Medulla oblongata (tissue), 1 donor: ENCODE results near the gene EDIL3.
A peak's percentile ranks its signal among the peaks of the same experiment; 100 is the strongest.
"Not testable (repeated sequence)": the region's sequence is repeated elsewhere in the genome, so short reads cannot be mapped to it uniquely, and the experiment has no call there.

Experiments
- DNase-seq: peaks from one replicate; pipeline ENCODE4 v3.0.0-alpha.2; 2015; ENCODE audit errors: extremely low spot score

Gene EDIL3

GRCh38 chr5:84299959-84300358 is 84.7 kb downstream of the EDIL3 start:
- no peak for DNase-seq

GRCh38 chr5:84298628-84299027 is 86.1 kb downstream of the EDIL3 start:
- DNase-seq = no peak

- DNase-seq = not testable (repeated sequence)
Measured at GRCh38 chr5:84297641-84298040, 87.0 kb downstream of the EDIL3 start.

- DNase-seq = no peak
Measured at GRCh38 chr5:84292788-84293653, 91.7 kb downstream of the EDIL3 start.

- peak; percentile 81 for DNase-seq
Measured at GRCh38 chr5:84292000-84292642, 92.6 kb downstream of the EDIL3 start.

GRCh38 chr5:84290673-84291072 is 94.0 kb downstream of the EDIL3 start:
- no peak for DNase-seq

GRCh38 chr5:84290161-84290560 is 94.5 kb downstream of the EDIL3 start:
- peak; percentile 49 for DNase-seq

GRCh38 chr5:84287951-84288350 is 96.7 kb downstream of the EDIL3 start:
- DNase-seq = no peak

GRCh38 chr5:84286662-84287061 is 98.0 kb downstream of the EDIL3 start:
- no peak for DNase-seq

GRCh38 chr5:84285641-84286637 is 98.7 kb downstream of the EDIL3 start:
- DNase-seq = no peak

GRCh38 chr5:84281383-84281782 is 103.3 kb downstream of the EDIL3 start:
- no peak for DNase-seq

GRCh38 chr5:84279234-84279633 is 105.4 kb downstream of the EDIL3 start:
- no peak for DNase-seq

- DNase-seq = no peak
Measured at GRCh38 chr5:84275609-84276008, 109.1 kb downstream of the EDIL3 start.

GRCh38 chr5:84274585-84275468 is 109.9 kb downstream of the EDIL3 start:
- DNase-seq = peak; percentile 57

GRCh38 chr5:84273517-84273883 is 111.2 kb downstream of the EDIL3 start:
- DNase-seq = no peak

GRCh38 chr5:84272771-84273516 is 111.7 kb downstream of the EDIL3 start:
- DNase-seq = no peak

GRCh38 chr5:84265739-84266550 is 118.7 kb downstream of the EDIL3 start:
- DNase-seq = no peak

GRCh38 chr5:84265130-84265529 is 119.5 kb downstream of the EDIL3 start:
- no peak for DNase-seq

- no peak for DNase-seq
Measured at GRCh38 chr5:84260939-84261338, 123.7 kb downstream of the EDIL3 start.
